Activated B cell treated with CpG ODN at 0.5 μM for 24 hours (primary cell): Measurements from ENCODE around the gene WIPF3. TPM values are rescaled to one million over a fixed set of nuclear protein-coding genes. Genes with fewer than 3 reads are reported as not detected.

Source experiments
- ATAC-seq: fragments of 200-7000 bp; cut with Tn5 transposase; one replicate; pipeline ENCODE4 v1.10.0; 2021; ENCODE audit warnings: low read depth, mild to moderate bottlenecking, moderate library complexity
- CTCF ChIA-PET: fragments of 350-600 bp; sonication (Branson Sonifier 250); formaldehyde crosslinking; loops from one replicate; lab custom pipeline; 2021; ENCODE audit warnings: antibody characterized with exemption; lab: Charles Lee
- POLR2A ChIA-PET: fragments of 350-600 bp; sonication (Branson Sonifier 250); formaldehyde crosslinking; loops from one replicate; lab custom pipeline; 2021; ENCODE audit warnings: antibody characterized with exemption; lab: Charles Lee
- DNase-seq: peaks from one replicate; pipeline ENCODE4 v3.0.0; 2022
- H3K27ac Mint-ChIP-seq: one replicate; pipeline ENCODE4 v1.8.0; 2020; ENCODE audit warnings: mixed read lengths
- H3K27me3 Mint-ChIP-seq: one replicate; pipeline ENCODE4 v1.8.0; 2021; ENCODE audit warnings: mixed read lengths
- H3K36me3 Mint-ChIP-seq: one replicate; pipeline ENCODE4 v1.8.0; 2021; ENCODE audit warnings: low read depth, mixed read lengths
- H3K4me1 Mint-ChIP-seq: one replicate; pipeline ENCODE4 v1.8.0; 2021; ENCODE audit warnings: mixed read lengths
- H3K4me3 Mint-ChIP-seq: one replicate; pipeline ENCODE4 v1.8.0; 2020; ENCODE audit warnings: mild to moderate bottlenecking, mixed read lengths
- H3K9me3 Mint-ChIP-seq: one replicate; pipeline ENCODE4 v1.8.0; 2020; ENCODE audit warnings: mixed read lengths
- intact Hi-C: fragments of 100-400 bp; cut with micrococcal nuclease; formaldehyde crosslinking; loops from one replicate; pipeline ENCODE4 v1.15.1; 2024
- total RNA-seq: library from RNA; stranded (reverse); gene quantifications from 2 replicates; pipeline ENCODE4 v1.2.3, GENCODE V29; 2022
- TF ChIP-seq, protein P1 (sequence below): fragments of 200-600 bp; IDR thresholded peaks from one replicate; pipeline ENCODE4 v1.8.0; 2022; ENCODE audit warnings: antibody characterized with exemption, mild to moderate bottlenecking

WIPF3 gene
- total RNA-seq, 1 donor from 2014 or later: not detected

DNA sequence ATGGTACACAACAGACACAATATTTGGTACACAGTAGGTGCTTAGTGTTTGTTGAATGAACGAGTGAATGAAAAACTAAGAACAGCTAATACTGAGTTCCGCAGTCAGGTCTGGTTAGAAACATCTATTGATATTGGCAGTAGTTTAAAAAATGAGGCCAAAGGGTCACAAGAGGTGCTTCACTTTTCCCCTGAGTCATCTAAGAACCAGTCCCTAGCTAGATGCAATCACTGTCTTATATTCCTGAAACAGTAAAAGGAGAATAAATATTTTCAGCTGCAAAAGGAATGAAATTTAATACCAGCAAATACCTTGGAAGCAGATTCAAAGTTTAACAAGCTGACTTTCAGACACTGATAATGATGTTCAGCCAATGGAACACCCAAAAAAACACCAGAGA is 128.8 kb downstream of the WIPF3 start:
- DNase-seq: no peak
- POLR2A ChIA-PET: no interaction called here
- Mint-ChIP-seq H3K27me3 (no peaks in the 10 kb centered on the region), H3K4me1 (no peaks in the 10 kb centered on the region), H3K36me3 (peaks cover 83% of the 10 kb centered on the region), H3K4me3 (no peak overlapping the region), H3K27ac (no peak overlapping the region), H3K9me3 (no peaks in the 10 kb centered on the region)
- no peak for ATAC-seq
- TF ChIP-seq, protein P1, sequence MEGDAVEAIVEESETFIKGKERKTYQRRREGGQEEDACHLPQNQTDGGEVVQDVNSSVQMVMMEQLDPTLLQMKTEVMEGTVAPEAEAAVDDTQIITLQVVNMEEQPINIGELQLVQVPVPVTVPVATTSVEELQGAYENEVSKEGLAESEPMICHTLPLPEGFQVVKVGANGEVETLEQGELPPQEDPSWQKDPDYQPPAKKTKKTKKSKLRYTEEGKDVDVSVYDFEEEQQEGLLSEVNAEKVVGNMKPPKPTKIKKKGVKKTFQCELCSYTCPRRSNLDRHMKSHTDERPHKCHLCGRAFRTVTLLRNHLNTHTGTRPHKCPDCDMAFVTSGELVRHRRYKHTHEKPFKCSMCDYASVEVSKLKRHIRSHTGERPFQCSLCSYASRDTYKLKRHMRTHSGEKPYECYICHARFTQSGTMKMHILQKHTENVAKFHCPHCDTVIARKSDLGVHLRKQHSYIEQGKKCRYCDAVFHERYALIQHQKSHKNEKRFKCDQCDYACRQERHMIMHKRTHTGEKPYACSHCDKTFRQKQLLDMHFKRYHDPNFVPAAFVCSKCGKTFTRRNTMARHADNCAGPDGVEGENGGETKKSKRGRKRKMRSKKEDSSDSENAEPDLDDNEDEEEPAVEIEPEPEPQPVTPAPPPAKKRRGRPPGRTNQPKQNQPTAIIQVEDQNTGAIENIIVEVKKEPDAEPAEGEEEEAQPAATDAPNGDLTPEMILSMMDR: no peak
- intact Hi-C loops: no loop called here
- CTCF ChIA-PET: interaction anchor here (1.3 to 1.5 kb wide), 2 partner anchors 15 to 140 kb away, joined by 3 read pairs; no protein-coding TSS in a partner anchor

- ATAC-seq: no peak
- Mint-ChIP-seq H3K9me3 (no peaks in the 10 kb centered on the region), H3K4me1 (no peaks in the 10 kb centered on the region), H3K4me3 (no peak overlapping the region), H3K36me3 (peaks cover 77% of the 10 kb centered on the region), H3K27ac (no peak overlapping the region), H3K27me3 (no peaks in the 10 kb centered on the region)
- intact Hi-C loops: no loop called here
- TF ChIP-seq, protein P1: no peak
- no peak for DNase-seq
- ChIA-PET CTCF (interaction anchor here (1.0 to 2.5 kb wide), 2 partner anchors 10 to 125 kb away, joined by 3 to 7 read pairs; no protein-coding TSS in a partner anchor), POLR2A (no interaction called here)
Observed at GRCh38 chr7:29937132-29937531, 130.8 kb downstream of the WIPF3 start.

DNA sequence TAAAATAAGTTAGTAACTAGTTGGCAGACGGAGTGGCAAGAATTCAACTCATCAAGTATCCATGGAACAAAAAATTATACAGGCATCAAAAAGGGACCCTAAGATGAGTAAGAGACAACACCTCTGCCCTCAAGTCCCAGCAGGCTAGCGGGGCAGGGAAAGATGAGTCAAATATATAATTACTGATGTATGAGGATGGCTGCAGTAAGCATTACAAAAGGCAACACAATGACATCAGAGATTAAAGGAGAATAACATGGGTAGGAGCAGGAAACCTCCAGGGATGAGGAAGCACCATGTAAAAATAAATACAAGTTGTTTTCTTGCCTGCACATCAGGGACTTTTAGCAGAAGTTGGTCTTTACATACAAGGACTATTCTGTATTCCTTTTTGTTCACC is 133.9 kb downstream of the WIPF3 start:
- no peak for DNase-seq
- Mint-ChIP-seq H3K4me1 (no peaks in the 10 kb centered on the region), H3K36me3 (peaks cover 81% of the 10 kb centered on the region), H3K27ac (no peak overlapping the region), H3K4me3 (no peak overlapping the region), H3K27me3 (no peaks in the 10 kb centered on the region), H3K9me3 (no peaks in the 10 kb centered on the region)
- TF ChIP-seq, protein P1: no peak
- no peak for ATAC-seq
- POLR2A ChIA-PET: no interaction called here
- intact Hi-C loops: no loop called here
- CTCF ChIA-PET: interaction anchor here (1.6 kb wide), 1 partner anchor 122 kb away, joined by 4 read pairs; no protein-coding TSS in a partner anchor

DNA sequence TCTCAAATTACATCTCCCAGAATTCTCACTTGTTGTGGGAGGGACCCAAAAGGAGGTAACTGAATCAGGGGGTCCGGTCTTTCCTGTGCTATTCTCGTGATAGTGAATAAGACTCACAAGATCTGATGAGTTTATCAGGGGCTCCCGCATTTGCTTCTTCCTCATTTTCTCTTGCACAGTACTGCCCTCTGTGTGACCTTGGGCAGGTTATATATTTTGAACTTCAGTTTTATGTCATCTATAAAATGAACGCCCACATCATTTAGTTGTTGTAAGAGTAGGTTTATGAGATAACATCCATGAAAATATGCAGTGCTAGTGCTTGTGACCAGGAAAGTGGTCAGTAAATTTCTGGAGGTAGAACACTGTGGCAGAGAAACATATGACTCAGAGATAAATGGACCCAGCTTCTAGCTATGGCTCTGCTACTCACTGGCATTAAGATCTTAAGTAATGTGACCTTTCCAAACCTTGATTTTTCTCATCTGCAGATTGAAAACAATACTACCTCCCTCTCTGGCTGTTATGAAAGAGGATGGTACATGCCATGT is 139.0 kb downstream of the WIPF3 start:
- intact Hi-C loops: no loop called here
- no peak for DNase-seq
- CTCF ChIA-PET: interaction anchor here (0.9 to 1.0 kb wide), 2 partner anchors 23 to 117 kb away, joined by 3 read pairs; no protein-coding TSS in a partner anchor
- H3K4me1 Mint-ChIP-seq: no peaks in the 10 kb centered on the region
- ATAC-seq: no peak
- TF ChIP-seq, protein P1: no peak
- no peak overlapping the region for H3K4me3 Mint-ChIP-seq
- H3K27ac Mint-ChIP-seq: no peak overlapping the region
- peaks cover 75% of the 10 kb centered on the region for H3K36me3 Mint-ChIP-seq
- POLR2A ChIA-PET: no interaction called here
- no peaks in the 10 kb centered on the region for H3K27me3 Mint-ChIP-seq
- H3K9me3 Mint-ChIP-seq: no peaks in the 10 kb centered on the region

GRCh38 chr7:29946428-29947186 is 140.3 kb downstream of the WIPF3 start:
- CTCF ChIA-PET: interaction anchor here (1.0 kb wide), 2 partner anchors 115 kb away, joined by 3 read pairs; no protein-coding TSS in a partner anchor
- no peak for ATAC-seq
- H3K4me3 Mint-ChIP-seq: no peak overlapping the region
- no peaks in the 10 kb centered on the region for H3K9me3 Mint-ChIP-seq
- no peaks in the 10 kb centered on the region for H3K4me1 Mint-ChIP-seq
- peaks cover 75% of the 10 kb centered on the region for H3K36me3 Mint-ChIP-seq
- POLR2A ChIA-PET: no interaction called here
- TF ChIP-seq, protein P1: no peak
- no peaks in the 10 kb centered on the region for H3K27me3 Mint-ChIP-seq
- no peak for DNase-seq
- intact Hi-C loops: loop anchor here (1.0 kb wide), 1 partner anchor 116 kb away; no protein-coding TSS in a partner anchor
- no peak overlapping the region for H3K27ac Mint-ChIP-seq
